Stimulated activated CD4-positive, alpha-beta T cell treated with anti-CD3 and anti-CD28 coated beads, TNF-alpha, amount 100 ng/mL, for 48 hours (primary cell): ENCODE results near the gene PLTP.
A peak's percentile ranks its signal among the peaks of the same experiment; 100 is the strongest.

ENCODE experiments used
- DNase-seq, 3 donors: peaks; one replicate each; pipeline ENCODE4 v3.0.0-alpha.2; 2020; ENCODE audit warnings: low read depth in 3 of 3

The PLTP gene

DNA sequence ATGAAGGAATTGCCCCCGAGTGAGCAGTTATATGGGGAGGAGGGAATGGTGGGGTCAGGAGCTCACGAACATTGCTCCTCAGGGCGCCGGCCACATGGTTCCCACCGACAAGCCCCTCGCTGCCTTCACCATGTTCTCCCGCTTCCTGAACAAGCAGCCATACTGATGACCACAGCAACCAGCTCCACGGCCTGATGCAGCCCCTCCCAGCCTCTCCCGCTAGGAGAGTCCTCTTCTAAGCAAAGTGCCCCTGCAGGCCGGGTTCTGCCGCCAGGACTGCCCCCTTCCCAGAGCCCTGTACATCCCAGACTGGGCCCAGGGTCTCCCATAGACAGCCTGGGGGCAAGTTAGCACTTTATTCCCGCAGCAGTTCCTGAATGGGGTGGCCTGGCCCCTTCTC is 13.7 kb downstream of the PLTP start:
- DNase-seq: no peak

DNA sequence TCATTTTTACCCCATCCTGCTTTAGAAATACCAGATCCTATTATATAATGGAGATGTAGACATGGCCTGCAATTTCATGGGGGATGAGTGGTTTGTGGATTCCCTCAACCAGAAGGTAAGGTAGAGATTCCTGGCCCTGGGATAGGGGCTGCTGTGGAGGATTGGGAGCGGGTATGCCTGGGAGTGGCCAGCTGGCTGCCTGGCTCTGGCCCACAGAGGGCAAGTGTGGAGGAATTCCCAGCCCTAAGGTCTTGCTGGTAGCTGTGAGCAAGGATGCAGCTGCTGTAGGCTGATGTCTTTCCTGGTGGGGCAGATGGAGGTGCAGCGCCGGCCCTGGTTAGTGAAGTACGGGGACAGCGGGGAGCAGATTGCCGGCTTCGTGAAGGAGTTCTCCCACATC is 14.3 kb downstream of the PLTP start:
- no peak for DNase-seq

DNA sequence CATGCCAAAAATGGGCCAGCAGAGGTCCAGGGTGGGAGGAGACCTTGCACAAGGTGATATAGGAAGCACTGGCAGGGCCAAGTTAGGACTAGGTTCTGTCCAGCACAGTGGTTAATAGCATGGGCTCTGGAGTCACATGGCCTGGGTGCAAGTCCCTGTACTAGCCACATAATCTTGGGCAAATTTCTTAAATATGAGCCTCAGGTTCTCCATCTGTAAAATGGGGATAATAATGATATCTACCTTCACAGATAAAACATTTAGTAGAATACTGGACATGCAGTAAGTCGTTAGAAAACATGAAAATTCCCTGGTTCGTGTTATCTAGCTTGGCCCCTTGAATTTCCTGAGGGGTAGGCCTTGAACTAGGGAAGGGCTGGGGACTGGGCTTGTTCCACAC is 14.7 kb downstream of the PLTP start:
- DNase-seq: no peak

DNA sequence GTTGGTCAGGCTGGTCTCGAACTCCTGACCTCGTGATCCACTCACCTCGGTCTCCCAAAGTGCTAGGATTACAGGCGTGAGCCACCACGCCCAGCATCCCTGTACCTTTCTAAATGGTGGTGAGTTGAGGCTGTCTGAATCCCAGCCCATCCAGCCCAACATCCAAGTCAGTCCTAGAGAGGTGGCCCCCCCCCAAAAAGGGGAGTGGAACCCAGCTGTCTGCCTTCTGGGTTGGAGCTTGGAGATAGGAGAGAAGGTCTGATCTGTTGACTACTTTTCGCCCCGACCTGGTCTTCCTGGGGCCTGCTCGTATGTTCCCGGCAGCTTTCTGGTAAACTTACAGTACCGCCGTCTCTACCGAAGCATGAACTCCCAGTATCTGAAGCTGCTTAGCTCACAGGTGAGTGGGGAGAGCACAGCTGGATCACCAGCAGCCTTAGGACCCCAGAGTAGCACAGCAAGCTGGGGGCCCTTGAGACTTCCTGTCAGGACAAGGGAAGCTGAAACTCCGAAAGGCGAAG is 15.3 kb downstream of the PLTP start:
- DNase-seq: no peak

DNA sequence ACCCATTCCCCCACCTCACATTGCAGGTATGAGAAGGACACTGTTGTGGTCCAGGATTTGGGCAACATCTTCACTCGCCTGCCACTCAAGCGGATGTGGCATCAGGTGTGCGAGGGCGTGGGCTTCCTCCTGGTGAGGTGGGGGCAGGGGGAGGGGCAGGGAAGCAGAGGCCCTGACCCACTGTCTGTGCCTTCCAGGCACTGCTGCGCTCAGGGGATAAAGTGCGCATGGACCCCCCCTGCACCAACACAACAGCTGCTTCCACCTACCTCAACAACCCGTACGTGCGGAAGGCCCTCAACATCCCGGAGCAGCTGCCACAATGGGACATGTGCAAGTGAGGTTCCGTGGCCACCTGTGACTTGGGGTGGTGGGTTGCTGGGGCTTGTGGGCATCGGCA is 17.2 kb downstream of the PLTP start:
- no peak for DNase-seq

DNA sequence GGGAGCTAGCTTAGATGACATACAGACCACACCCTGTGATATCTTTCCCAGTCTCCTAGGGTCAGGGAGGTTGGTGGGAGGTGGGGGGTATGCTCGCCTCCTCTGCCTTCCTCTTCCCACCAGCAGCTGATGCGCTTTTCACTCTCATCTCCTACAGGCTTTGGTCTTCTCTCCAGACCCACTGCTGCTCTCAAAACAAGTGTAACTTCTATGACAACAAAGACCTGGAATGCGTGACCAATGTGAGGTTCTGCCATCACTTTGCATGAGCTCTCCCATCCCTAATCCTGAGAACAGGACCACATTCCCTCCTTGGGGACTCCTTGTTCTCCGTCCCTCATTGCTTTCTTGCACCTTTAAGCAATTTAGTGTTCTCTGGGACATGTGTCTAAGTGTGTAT is 18.1 kb downstream of the PLTP start:
- no peak for DNase-seq

DNA sequence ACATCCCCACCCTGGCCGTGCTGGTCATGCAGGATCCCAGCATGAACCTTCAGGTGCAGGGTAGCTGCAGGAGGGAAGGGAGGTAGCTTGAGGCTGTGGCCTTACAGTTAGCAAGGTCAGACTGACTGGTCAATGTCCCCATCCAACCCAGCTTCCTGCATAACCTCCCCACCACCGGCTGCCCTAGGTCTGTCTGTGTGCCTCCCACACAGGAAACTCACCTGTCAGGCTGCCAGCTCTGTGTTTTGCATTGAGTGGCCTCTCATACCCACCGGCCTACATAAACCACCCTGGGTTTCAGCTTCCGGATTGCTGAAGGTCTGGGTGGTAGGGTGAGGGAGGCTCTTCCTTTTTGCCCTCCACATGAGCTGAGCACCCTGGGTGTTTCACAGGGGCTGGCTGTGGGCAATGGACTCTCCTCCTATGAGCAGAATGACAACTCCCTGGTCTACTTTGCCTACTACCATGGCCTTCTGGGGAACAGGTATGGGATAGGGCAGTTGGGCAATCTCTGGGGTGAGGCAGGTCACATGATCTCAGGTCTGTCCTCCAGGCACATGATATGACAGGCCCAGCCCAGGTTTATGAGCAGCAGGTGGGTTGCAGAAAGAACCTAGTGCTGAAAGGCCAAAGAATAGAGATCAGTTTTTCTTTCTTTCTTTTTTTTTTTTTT is 19.0 kb downstream of the PLTP start:
- DNase-seq: no peak

DNA sequence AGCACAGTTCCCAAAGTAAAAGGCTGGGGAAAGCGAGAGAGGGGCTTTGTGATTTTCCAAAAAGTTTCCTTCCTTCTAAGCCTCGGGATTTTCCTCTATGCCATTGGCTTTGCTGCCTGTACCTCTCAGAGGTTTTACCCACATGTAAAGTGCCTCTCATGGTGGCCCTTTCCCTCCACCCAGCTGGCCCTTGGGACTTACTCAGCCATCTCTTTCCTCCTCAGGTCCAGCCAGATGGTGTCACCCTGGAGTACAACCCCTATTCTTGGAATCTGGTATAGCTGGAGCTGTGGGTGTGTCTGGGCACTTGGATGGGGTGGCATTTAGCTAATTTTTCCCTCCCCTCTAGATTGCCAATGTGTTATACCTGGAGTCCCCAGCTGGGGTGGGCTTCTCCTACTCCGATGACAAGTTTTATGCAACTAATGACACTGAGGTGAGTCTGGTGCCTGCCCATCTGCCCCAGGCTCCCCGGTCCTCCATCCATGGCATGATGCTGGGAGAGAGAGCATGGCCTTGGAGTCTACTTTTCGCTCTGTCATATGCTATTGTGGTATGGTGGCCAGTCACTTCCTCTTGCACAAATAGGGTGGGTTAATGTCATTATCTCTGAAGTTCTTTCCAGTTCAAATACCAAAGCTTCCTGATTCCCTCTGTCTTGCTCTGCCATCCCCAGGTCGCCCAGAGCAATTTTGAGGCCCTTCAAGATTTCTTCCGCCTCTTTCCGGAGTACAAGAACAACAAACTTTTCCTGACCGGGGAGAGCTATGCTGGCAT is 19.7 kb downstream of the PLTP start:
- DNase-seq: no peak

DNA sequence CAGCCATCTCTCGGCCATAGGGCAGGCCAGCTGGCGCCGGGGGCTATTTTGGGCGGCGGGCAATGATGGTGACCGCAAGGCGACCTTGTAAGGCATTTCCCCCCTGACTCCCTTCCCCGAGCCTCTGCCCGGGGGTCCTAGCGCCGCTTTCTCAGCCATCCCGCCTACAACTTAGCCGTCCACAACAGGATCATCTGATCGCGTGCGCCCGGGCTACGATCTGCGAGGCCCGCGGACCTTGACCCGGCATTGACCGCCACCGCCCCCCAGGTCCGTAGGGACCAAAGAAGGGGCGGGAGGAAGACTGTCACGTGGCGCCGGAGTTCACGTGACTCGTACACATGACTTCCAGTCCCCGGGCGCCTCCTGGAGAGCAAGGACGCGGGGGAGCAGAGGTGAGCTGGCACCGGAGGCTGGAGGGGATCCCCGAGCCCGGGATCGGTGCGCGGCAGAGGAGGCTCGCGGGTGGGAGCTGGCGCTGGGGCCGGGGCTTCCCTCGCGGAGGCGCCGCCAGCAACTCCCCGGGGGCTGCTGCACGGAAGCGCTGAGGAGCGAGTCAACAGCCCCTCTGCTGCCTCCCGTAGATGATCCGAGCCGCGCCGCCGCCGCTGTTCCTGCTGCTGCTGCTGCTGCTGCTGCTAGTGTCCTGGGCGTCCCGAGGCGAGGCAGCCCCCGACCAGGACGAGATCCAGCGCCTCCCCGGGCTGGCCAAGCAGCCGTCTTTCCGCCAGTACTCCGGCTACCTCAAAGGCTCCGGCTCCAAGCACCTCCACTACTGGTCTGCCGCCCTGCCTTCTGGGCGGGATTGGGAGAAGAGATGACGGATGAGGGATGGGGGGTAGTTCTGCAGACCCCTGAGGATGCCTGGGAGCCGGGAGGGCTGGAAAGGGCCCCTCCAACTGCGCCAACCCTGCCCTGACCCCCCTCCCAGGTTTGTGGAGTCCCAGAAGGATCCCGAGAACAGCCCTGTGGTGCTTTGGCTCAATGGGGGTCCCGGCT is 20.7 kb downstream of the PLTP start, which contains the start of the genes CTSA and NEURL2:
Gene CTSA, plus strand, starts transcription at position 351 of the 999 bp plus-strand sequence. Its CDS starts 234 bp downstream, at position 585.
Gene NEURL2, minus strand, starts transcription at position 224 of the 999 bp plus-strand sequence. Its CDS starts 217 bp downstream, at position 7.
- peak; percentile 74 to 76 (median 75) for DNase-seq

DNA sequence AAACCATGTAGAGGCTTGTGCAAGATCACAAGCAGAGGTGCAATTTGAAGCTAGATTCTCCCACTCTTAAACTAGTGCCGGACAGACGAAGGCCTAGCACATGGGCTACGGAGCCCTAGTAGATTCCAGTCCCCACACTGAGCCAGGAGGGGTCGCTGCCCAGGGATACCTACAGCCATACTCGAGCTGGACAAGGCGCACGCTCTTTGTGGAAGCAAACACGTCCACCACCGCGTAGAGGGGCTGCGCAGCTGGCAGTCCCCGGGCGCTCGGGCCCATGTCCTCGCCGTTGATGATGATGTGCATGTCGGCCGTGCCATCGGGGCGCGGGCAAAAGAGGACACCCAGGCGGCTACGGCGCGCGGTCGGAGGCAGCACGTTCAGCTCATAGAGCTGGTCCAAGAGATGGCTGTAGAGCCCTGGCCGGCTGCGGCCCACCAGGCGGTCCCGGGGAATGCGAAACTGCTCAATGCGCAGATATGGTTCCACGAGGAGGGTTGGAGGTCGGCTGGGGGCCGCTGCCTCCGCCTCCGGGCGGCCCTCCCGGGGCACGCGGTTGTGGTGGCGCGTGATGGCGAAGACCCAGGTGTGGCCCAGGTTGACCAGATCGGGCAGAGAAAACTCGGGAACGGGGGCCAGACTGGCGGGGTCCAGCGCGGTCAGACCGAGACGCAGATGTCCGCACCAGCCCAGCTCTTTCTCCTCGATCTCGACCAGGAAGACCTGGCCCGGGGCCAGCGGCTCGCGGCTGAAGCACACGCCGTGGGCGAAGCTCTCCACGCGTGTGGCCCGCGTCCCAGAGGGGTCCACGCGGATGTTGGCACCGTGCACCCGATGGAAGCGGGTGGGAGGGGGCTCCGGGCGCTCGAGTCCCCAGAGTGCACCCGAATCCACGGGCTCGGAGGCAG is 21.6 kb downstream of the PLTP start:
- DNase-seq: peak in 2 of 3 donors; percentile 29 to 48

DNA sequence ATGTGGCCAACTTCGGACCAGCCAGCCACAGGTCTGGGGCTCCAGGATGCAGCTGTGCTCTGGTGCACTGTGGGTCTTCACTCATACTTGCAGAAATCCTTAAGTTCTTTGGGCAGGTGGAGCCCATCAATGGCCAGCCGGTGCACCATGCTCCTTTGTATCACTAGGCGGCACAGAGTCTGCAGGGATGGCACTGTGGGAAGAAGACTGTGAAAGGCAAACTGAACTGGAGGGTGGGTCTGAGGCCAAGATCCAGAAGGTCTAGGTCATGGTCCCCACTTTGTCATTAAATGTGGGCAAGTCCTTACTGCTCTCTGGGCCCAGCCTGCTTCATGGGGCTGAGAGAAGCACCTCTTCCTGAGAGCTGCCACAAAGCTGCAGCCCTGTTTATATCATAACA is 23.3 kb downstream of the PLTP start:
- no peak for DNase-seq

DNA sequence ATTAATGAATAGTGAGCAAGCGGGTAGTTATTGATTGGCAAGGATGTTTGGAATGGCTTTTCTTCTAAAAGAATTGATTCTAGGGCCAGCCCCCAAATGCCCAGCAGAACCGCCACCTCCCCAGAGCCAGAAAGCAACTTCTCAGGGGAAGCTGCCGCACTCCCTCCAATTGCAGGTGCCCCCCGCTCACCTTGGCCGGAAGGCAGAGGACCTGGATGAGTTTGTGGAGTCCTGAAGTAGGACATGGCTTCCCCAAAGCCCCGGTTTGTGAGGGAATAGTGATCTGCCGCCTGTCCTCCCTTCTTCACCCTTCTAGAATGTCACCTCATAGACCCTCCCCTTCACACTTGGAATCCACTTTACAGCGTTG is 24.6 kb downstream of the PLTP start, which contains the start of gene SPATA25:
Gene SPATA25, minus strand, starts transcription at position 277 of the 370 bp plus-strand sequence. Its CDS starts 32 bp downstream, at position 245.
- DNase-seq: no peak

DNA sequence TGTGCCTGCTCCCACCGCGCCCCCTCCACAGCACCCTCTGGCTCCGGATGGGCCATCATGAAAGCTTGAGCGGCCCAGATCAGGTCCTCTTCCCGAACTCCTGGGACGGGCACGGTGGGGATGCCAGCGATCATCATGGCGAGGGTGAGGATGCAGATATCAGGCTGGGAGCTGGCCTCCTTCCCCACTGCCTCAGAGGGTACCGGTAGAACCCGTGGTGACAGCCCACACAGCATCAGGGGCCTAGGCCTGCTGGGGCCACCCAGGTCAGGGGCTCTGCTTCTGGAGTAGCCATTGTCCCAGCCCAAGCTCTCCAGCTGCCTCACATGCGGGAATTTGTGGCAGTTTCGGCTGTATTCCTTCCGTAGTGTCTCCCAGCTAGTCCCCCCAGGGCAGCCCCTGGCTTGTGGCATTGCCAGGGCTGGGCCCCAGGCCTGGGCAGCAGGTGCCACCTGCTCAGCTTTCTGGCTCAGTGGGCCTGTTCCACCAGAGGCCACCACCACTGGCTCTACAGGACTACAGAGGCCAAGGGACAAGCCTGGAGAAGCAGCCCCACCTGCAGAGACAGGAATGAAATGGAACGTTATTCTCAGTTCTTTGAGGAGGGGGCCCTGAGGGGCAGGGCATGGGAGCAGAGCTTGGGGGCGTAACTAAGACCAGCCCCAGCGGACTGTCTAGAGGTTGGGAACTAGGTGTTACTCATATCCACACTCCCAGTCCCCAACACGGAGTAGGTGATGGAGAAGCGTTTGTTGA is 25.2 kb downstream of the PLTP start:
- no peak for DNase-seq

DNA sequence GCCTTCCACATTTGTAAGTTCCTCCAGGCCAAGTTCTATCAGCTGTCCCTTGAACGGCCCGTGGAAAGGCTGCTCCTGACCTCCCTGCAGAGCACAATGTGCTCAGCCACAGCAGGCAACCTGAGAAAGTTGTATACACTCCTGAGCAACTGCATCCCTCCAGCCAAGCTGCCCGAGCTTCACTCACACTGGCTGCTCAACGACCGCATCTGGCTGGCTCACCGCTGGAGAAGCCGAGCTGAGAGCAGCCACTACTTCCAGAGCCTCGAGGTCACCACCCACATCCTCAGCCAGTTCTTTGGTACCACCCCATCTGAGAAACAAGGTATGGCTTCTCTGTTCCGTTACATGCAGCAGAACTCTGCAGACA is 28.9 kb downstream of the PLTP start:
- DNase-seq: no peak

DNA sequence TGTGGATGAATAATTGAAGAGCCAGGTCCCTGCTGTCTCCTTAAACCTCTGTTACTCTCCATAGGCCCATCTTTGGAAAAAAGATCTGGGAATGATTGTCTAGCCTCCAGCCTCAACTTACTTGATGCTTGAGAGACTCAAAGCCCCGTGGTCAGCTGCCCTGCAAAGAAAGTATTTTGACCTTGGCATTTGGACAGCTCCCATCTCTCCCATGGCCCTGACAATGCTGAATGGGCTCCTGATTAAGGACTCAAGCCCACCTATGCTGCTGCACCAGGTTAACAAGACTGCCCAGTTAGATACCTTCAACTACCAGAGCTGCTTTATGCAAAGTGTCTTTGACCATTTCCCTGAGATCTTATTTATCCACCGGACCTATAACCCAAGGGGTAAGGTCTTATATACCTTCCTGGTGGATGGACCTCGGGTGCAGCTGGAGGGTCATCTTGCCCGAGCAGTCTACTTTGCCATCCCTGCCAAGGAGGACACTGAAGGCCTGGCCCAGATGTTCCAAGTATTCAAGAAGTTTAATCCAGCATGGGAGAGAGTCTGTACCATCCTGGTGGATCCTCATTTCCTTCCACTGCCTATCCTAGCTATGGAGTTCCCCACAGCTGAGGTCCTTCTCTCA is 29.4 kb downstream of the PLTP start:
- DNase-seq: no peak

DNA sequence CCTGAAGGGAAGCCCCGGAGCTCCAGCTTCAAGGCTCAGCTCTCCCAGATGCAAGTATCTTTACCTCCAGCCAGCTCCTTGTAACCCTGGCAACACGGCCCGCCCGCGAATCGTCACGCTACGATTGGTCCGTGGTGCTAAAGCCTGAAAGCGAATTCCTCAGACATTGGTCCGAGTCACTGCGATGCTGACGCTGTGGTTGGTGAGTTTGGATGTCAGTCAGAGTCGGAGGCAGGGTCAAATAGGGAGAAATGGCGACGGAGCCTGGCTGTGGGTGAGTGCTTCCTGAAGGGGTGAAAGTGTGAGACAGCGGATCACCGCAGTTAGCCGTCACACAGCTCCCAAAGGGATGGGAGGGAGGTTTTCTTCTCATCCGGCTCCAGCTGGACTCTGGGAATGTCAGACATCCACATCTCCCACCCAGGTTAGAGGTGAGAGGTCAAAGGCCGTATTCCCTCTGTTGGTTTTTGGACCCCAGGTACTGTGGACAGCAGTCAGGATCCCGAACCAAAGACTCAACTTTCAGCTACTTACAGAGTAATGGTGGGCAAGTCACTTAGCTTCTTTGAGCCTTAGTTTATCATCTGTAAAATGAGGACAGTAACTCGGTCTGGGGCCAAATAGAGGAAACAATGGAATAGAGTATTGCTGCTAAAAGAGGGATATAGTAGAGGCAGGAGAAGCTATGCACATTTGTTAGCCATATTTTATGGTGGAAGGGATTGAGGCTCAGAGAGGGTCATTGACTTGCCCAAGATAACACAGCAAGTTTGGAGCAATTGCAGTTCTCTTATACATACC is 30.8 kb downstream of the PLTP start, which contains the start of gene ZSWIM1:
Gene ZSWIM1, plus strand, starts transcription at position 240 of the 801 bp plus-strand sequence. CDS start 1,366 bp downstream, outside the sequence.
- peak; percentile 97 to 98 (median 98) for DNase-seq

DNA sequence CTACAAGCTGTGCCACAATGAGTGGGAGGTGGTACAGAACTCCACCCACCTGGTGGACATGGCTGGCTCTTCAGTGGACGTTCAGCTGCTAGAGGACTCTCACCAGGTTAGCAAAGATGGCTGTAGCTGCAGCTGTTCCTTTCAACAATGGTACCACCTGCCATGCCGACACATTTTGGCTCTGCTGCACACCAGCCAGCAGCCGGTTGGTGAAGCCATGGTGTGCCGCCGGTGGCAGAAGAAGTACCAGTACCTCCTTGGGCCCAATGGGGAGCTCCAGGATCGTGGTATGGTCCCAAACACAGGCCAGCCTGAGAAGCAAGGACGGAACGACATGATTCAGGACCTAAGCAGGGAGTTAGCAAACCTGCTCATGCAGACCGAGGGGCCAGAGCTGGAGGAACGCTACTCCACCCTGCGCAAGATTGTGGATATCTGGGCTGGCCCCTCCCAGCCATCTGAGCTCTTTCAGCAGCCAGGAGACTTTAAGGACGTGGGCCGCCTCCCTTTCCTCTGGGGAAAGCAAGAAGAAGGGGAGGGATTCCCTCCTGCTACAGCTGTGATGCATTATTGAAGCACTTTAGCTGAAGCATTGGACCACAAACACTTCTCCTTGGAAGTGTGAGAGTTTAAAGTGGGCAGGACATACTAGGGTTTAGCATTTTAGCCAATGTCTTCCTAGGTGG is 33.7 kb downstream of the PLTP start:
- DNase-seq: no peak

DNA sequence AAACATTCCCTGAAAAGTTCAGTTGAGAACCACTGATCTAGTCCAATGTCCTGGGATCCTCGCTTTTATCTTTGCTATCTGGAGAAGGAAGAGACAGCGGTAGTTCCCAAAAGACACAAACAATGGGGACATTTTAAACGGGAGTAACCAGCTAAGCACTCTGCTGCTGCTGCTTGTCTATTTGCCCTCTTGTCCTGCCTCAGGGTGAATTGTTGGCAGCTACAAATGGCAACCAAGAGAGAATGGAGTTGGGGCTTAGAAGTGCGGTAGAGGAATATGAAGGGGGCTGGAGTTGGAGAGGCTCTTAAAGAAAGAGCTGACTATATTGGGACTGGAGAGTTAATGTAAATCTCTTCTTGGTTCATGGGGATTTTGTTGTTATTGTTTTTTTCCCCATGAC is 37.4 kb downstream of the PLTP start:
- no peak for DNase-seq
